Osteoblast (primary cell): ENCODE measurements around the gene ZFAND3. TPM values are rescaled to one million over a fixed set of nuclear protein-coding genes. Genes with fewer than 3 reads are reported as not detected.
A peak's percentile ranks its signal among the peaks of the same experiment; 100 is the strongest.
"Not testable (repeated sequence)": the region's sequence is repeated elsewhere in the genome, so short reads cannot be mapped to it uniquely, and the experiment has no call there.

Experiments used
- DNase-seq: peaks from one replicate; pipeline ENCODE4 v3.0.0; 2011; ENCODE audit warnings: low spot score, mixed read lengths; ENCODE audit not compliant: insufficient read length; ENCODE audit errors: missing footprints
- H2AFZ ChIP-seq: 2 replicates; pipeline ENCODE4 v1.6.0; 2011; ENCODE audit warnings: mild to moderate bottlenecking, low read length
- H3K27ac ChIP-seq: 2 replicates; pipeline ENCODE4 v1.5.1; 2011; ENCODE audit warnings: mild to moderate bottlenecking, low read depth, low read length, moderate library complexity
- H3K27me3 ChIP-seq: 2 replicates; pipeline ENCODE4 v1.6.0; 2012; ENCODE audit warnings: mild to moderate bottlenecking, control low read depth, inconsistent platforms, low read length, moderate library complexity; ENCODE audit not compliant: insufficient read depth
- H3K36me3 ChIP-seq: 2 replicates; pipeline ENCODE4 v1.5.1; 2011; ENCODE audit warnings: mild to moderate bottlenecking, low read length, control low read depth, moderate library complexity; ENCODE audit not compliant: insufficient read depth
- H3K4me1 ChIP-seq: 2 replicates; pipeline ENCODE4 v1.5.1; 2011; ENCODE audit warnings: mild to moderate bottlenecking, low read length, control low read depth, moderate library complexity; ENCODE audit not compliant: insufficient read depth
- H3K4me2 ChIP-seq: 2 replicates; pipeline ENCODE4 v1.6.0; 2011; ENCODE audit warnings: mild to moderate bottlenecking, low read length; ENCODE audit not compliant: insufficient read depth
- H3K4me3 ChIP-seq: fragments of 200-600 bp; sonication (generic); 3 replicates; pipeline ENCODE4 v1.5.1; 2012; ENCODE audit warnings: mild to moderate bottlenecking, low read length, inconsistent platforms; ENCODE audit not compliant: insufficient read depth
- H3K79me2 ChIP-seq: 2 replicates; pipeline ENCODE4 v1.6.0; 2012; ENCODE audit warnings: mild to moderate bottlenecking, low read length, control low read depth, inconsistent platforms; ENCODE audit not compliant: insufficient read depth
- H3K9me3 ChIP-seq: 2 replicates; pipeline ENCODE4 v1.5.1; 2011; ENCODE audit warnings: low read depth, low read length, control low read depth
- H4K20me1 ChIP-seq: 2 replicates; pipeline ENCODE4 v1.6.0; 2012; ENCODE audit warnings: mild to moderate bottlenecking, low read length, control low read depth; ENCODE audit not compliant: insufficient read depth
- total RNA-seq: library from RNA; depleted of rRNA; stranded (reverse); fragments of >200 nt; gene quantifications from 2 replicates; pipeline ENCODE4 v1.2.3, GENCODE V29; 2012
- TF ChIP-seq, protein P1 (sequence below): IDR thresholded peaks from 2 replicates; pipeline ENCODE4 v1.5.1; 2011; ENCODE audit warnings: mild to moderate bottlenecking, low read depth, low read length, moderate library complexity; ENCODE audit errors: extremely low read depth

ZFAND3 gene
- total RNA-seq, 1 donor, result 27.1 TPM

DNA sequence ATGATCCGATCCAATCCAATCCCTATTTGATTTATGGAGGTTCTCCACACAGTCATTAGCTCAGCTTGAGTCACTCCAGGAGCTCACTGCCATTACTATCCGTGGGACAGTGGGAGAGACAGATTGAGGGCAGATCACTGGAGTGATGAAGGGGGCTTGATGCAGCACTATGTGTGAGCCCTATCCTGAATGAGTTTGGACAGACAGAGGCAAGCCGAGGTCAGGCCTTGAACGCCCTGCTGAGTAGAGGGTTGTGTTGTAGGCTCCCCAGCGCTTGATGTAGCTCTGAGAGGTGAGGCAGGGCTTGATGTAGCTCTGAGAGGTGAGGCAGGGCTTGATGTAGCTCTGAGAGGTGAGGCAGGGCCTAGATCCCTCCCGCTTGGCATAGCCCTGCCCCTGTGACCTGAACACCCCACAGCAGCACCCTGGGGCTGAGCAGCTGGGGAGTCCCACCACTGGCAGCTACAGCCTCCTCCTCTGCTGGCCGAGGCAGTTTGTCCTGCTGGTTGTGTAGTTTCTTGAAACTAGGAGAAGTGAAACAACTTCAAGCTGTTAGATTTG is 58.7 kb downstream of the ZFAND3 start:
- TF ChIP-seq, protein P1, sequence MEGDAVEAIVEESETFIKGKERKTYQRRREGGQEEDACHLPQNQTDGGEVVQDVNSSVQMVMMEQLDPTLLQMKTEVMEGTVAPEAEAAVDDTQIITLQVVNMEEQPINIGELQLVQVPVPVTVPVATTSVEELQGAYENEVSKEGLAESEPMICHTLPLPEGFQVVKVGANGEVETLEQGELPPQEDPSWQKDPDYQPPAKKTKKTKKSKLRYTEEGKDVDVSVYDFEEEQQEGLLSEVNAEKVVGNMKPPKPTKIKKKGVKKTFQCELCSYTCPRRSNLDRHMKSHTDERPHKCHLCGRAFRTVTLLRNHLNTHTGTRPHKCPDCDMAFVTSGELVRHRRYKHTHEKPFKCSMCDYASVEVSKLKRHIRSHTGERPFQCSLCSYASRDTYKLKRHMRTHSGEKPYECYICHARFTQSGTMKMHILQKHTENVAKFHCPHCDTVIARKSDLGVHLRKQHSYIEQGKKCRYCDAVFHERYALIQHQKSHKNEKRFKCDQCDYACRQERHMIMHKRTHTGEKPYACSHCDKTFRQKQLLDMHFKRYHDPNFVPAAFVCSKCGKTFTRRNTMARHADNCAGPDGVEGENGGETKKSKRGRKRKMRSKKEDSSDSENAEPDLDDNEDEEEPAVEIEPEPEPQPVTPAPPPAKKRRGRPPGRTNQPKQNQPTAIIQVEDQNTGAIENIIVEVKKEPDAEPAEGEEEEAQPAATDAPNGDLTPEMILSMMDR, result no peak
- peaks cover 32% of the 10 kb centered on the region for H3K4me1 ChIP-seq
- H3K4me2 ChIP-seq, result peak overlapping the region; percentile 2
- H3K27ac ChIP-seq, result peak overlapping the region; percentile 15
- H3K36me3 ChIP-seq, result no peaks in the 10 kb centered on the region
- H2AFZ ChIP-seq, result no peak overlapping the region
- H4K20me1 ChIP-seq, result peaks cover 87% of the 10 kb centered on the region
- H3K4me3 ChIP-seq, result no peak overlapping the region
- peak; percentile 48 for DNase-seq
- H3K79me2 ChIP-seq, result peaks cover 97% of the 10 kb centered on the region
- H3K9me3 ChIP-seq, result no peaks in the 10 kb centered on the region
- no peaks in the 10 kb centered on the region for H3K27me3 ChIP-seq

DNA sequence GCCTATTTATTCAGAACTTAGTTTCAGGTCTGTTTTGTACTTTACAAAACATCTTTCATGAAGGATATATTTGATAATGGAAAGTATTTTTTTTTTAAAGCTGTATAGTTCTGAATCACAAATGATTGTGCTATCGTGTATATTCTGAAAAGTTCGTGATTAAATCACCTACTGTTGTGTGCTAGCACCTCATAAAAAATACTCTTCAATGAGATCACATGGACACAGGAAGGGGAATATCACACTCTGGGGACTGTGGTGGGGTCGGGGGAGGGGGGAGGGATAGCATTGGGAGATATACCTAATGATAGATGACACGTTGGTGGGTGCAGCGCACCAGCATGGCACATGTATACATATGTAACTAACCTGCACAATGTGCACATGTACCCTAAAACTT is 61.1 kb downstream of the ZFAND3 start:
- peaks cover 33% of the 10 kb centered on the region for H3K4me1 ChIP-seq
- not testable (repeated sequence) for H3K9me3 ChIP-seq, H3K4me3 ChIP-seq, H3K27me3 ChIP-seq, H3K36me3 ChIP-seq, H3K4me2 ChIP-seq, DNase-seq, H2AFZ ChIP-seq, H3K27ac ChIP-seq
- H3K79me2 ChIP-seq, result peaks cover 93% of the 10 kb centered on the region
- peaks cover 83% of the 10 kb centered on the region for H4K20me1 ChIP-seq

DNA sequence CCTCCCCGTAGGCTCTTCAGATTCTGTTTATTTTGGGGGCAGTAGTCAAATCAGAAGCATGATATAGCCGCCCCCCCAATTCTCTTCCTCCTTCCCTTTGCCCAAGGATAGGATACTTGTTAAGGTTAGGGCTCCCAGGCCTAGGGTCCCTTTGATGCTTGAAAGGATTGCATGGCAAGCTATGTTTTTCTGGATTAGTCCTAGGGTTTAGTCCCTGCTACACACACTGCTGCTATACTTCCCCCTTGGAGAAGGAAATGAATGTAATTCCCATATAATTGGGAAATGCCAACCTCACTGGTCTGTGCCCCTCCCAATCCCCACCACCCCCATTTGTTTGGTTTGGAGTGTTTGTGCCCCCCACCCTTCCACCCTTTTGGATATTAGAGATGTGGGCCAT is 62.8 kb downstream of the ZFAND3 start:
- H3K4me1 ChIP-seq, result peaks cover 27% of the 10 kb centered on the region
- no peak overlapping the region for H2AFZ ChIP-seq
- H3K27ac ChIP-seq, result peak overlapping the region; percentile 60
- H3K27me3 ChIP-seq, result no peaks in the 10 kb centered on the region
- peaks cover 83% of the 10 kb centered on the region for H4K20me1 ChIP-seq
- no peaks in the 10 kb centered on the region for H3K9me3 ChIP-seq
- H3K4me3 ChIP-seq, result no peak overlapping the region
- TF ChIP-seq, protein P1, result no peak
- no peaks in the 10 kb centered on the region for H3K36me3 ChIP-seq
- peaks cover 91% of the 10 kb centered on the region for H3K79me2 ChIP-seq
- H3K4me2 ChIP-seq, result peak overlapping the region; percentile 24
- peak; percentile 46 for DNase-seq

DNA sequence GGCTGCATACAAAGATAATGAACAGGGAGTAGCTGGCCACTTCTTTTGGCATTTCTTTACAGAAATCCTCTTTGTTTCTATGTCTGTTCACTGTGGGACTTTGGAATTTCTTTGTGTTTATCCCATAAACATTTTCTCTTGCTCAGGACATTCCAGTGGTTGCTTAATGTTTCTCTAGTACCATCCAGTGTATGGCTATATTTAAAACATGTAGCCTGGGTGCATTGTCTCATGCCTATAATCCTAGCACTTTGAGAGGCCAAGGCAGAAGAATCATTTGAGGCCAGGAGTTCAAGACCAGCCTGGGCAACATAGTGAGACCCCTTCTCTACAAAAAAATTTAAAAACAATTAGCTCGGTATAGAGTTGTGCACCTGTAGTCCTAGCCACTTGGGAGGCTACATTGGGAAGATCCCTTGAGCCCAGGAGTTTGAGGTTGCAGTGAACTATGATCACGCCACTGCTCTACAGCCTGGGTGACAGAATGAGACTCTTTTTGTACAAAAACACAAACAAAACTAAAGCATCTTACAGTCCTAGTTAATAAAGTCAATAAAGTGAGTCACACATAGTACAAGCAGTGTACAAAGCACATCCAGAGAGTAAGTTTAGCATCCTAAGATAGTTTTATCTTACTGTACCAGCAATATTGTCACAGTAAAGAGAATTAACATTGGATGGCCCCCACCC is 63.3 kb downstream of the ZFAND3 start:
- Histone ChIP-seq H3K27ac (peak overlapping the region; percentile 60), H4K20me1 (peaks cover 77% of the 10 kb centered on the region), H3K4me2 (peak overlapping the region; percentile 24), H3K4me3 (no peak overlapping the region), H2AFZ (no peak overlapping the region), H3K4me1 (peaks cover 21% of the 10 kb centered on the region), H3K9me3 (no peaks in the 10 kb centered on the region), H3K79me2 (peaks cover 91% of the 10 kb centered on the region), H3K36me3 (no peaks in the 10 kb centered on the region), H3K27me3 (no peaks in the 10 kb centered on the region)
- peak; percentile 65 for DNase-seq
- TF ChIP-seq, protein P1, result no peak
